ENCODE data around the gene PHF13.
"Not testable (repeated sequence)": the region's sequence is repeated elsewhere in the genome, so short reads cannot be mapped to it uniquely, and the experiment has no call there.

PHF13 gene

GRCh38 chr1:6599991-6600390, 13.5 kb upstream of the PHF13 start:
- peak overlapping the region; percentile 82 for H3K4me3 ChIP-seq (ENCODE audit: low read length)
- peaks cover 36% of the 10 kb centered on the region for H3K4me1 ChIP-seq (ENCODE audit: control insufficient read depth, insufficient read depth, low read length)
- peak overlapping the region; percentile 89 for H3K9ac ChIP-seq (ENCODE audit: low read length)
- not testable (repeated sequence) for H3K9me3 ChIP-seq (ENCODE audit: control insufficient read depth, low read length); H3K27me3 ChIP-seq (ENCODE audit: control insufficient read depth, insufficient read depth, low read length); H3K36me3 ChIP-seq (ENCODE audit: control insufficient read depth, insufficient read depth, low read length)

- Histone ChIP-seq H3K36me3 (ENCODE audit: control insufficient read depth, insufficient read depth, low read length) (no peaks in the 10 kb centered on the region), H3K4me3 (ENCODE audit: low read length) (peak overlapping the region; percentile 82), H3K9me3 (ENCODE audit: control insufficient read depth, low read length) (no peaks in the 10 kb centered on the region), H3K27me3 (ENCODE audit: control insufficient read depth, insufficient read depth, low read length) (no peaks in the 10 kb centered on the region), H3K4me1 (ENCODE audit: control insufficient read depth, insufficient read depth, low read length) (peaks cover 36% of the 10 kb centered on the region), H3K9ac (ENCODE audit: low read length) (peak overlapping the region; percentile 89)
Measured at GRCh38 chr1:6600410-6601048, 13.0 kb upstream of the PHF13 start.

DNA sequence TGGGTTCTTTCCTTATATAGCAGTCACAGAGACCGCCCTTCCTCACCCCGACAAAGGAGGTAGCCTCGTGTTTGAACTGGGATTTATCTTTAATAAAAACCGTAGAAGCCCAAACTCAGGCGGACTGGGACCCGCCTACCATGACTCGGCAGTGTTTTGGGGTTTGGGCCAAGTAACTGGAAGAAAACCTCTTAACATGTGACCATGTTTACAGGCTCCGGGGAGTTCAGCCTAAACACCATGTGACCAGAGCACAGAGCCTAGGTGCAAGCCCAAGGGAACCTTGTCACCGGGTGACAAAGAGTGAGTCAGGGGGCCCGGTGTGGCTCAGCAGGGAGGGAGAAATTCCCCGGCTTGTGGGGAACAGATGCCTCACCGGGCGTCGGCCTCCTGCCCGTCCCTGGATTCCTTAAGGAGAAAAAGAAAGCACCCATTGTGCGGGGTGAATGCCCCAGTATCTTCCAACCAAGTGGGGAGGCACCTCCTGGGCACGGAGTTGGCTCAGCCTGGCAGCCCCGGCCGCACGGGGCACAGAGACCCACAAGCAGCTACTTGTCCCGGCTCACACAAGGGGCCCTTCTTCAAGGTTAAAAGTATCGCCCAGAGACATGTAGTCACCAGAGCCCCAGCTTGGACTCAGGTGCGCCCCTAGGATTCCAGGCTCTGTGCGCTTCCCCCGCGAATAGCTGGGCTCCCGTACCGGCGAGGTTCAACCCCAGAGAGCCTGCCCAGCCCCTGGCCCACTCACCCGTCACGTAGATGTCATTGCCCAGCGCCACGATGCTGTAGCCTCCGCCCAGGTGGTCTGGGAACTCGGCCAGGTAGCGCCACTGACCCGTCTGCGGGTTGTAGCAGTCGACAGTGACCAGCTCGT, 12.2 kb upstream of the PHF13 start:
- Histone ChIP-seq H3K4me3 (ENCODE audit: low read length) (peak overlapping the region; percentile 82), H3K9me3 (ENCODE audit: control insufficient read depth, low read length) (no peaks in the 10 kb centered on the region), H3K27me3 (ENCODE audit: control insufficient read depth, insufficient read depth, low read length) (no peaks in the 10 kb centered on the region), H3K4me1 (ENCODE audit: control insufficient read depth, insufficient read depth, low read length) (peaks cover 36% of the 10 kb centered on the region), H3K9ac (ENCODE audit: low read length) (peak overlapping the region; percentile 89), H3K36me3 (ENCODE audit: control insufficient read depth, insufficient read depth, low read length) (no peaks in the 10 kb centered on the region)

- H3K9me3 ChIP-seq (ENCODE audit: control insufficient read depth, low read length), result no peaks in the 10 kb centered on the region
- H3K4me3 ChIP-seq (ENCODE audit: low read length), result peak overlapping the region; percentile 82
- H3K9ac ChIP-seq (ENCODE audit: low read length), result peak overlapping the region; percentile 89
- H3K4me1 ChIP-seq (ENCODE audit: control insufficient read depth, insufficient read depth, low read length), result peaks cover 36% of the 10 kb centered on the region
- no peaks in the 10 kb centered on the region for H3K27me3 ChIP-seq (ENCODE audit: control insufficient read depth, insufficient read depth, low read length)
- no peaks in the 10 kb centered on the region for H3K36me3 ChIP-seq (ENCODE audit: control insufficient read depth, insufficient read depth, low read length)
Measured at GRCh38 chr1:6601923-6602668, 11.4 kb upstream of the PHF13 start.

DNA sequence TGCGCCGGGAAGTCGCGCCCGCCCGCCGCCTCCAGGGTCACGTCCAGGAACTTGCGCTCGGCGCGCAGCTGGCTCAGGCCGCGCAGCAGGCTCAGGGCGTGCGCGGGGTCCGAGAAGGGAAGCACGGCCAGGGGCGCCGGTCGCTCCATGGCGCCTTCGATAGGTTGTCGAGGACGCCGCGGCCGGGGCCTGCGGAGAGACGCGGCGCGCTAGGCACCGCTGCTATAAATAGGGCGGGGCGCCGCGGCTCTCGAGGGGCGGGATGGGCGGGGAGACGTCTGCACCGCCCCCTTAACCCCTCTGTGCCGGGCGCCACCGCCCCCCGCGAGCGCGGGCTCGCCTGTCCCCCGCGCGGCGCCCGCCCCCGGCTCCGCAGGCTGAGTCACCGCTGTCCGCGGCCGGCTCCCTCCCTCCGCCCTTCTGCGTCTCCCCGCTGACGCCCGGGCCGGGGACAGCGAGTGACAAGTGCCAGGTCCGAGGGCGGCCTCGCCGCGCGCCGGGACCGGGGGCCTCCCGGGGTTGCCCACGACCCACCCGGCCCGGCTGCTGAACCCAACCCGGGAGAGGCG, 10.8 kb upstream of the PHF13 start, which contains the start of gene KLHL21:
TSS of gene KLHL21 (minus strand) at position 201 of the 569 bp plus-strand sequence. CDS start at position 149, 52 bp downstream.
- H3K4me3 ChIP-seq (ENCODE audit: low read length), result peak within 1 kb of the TSS; percentile 82
- no peaks in the 10 kb centered on the region for H3K27me3 ChIP-seq (ENCODE audit: control insufficient read depth, insufficient read depth, low read length)
- peak within 1 kb of the TSS; percentile 91 for H3K9ac ChIP-seq (ENCODE audit: low read length)
- peaks cover 36% of the 10 kb centered on the region for H3K4me1 ChIP-seq (ENCODE audit: control insufficient read depth, insufficient read depth, low read length)
- H3K9me3 ChIP-seq (ENCODE audit: control insufficient read depth, low read length), result no peaks in the 10 kb centered on the region
- no peaks in the 10 kb centered on the region for H3K36me3 ChIP-seq (ENCODE audit: control insufficient read depth, insufficient read depth, low read length)

GRCh38 chr1:6603238-6603914, 10.2 kb upstream of the PHF13 start:
- H3K4me1 ChIP-seq (ENCODE audit: control insufficient read depth, insufficient read depth, low read length), result peaks cover 36% of the 10 kb centered on the region
- no peaks in the 10 kb centered on the region for H3K27me3 ChIP-seq (ENCODE audit: control insufficient read depth, insufficient read depth, low read length)
- H3K9ac ChIP-seq (ENCODE audit: low read length), result peak overlapping the region; percentile 91
- no peaks in the 10 kb centered on the region for H3K36me3 ChIP-seq (ENCODE audit: control insufficient read depth, insufficient read depth, low read length)
- H3K4me3 ChIP-seq (ENCODE audit: low read length), result peak overlapping the region; percentile 74
- no peaks in the 10 kb centered on the region for H3K9me3 ChIP-seq (ENCODE audit: control insufficient read depth, low read length)

- Histone ChIP-seq H3K9me3 (ENCODE audit: control insufficient read depth, low read length) (no peaks in the 10 kb centered on the region), H3K36me3 (ENCODE audit: control insufficient read depth, insufficient read depth, low read length) (no peaks in the 10 kb centered on the region), H3K27me3 (ENCODE audit: control insufficient read depth, insufficient read depth, low read length) (no peaks in the 10 kb centered on the region), H3K9ac (ENCODE audit: low read length) (peak overlapping the region; percentile 91), H3K4me1 (ENCODE audit: control insufficient read depth, insufficient read depth, low read length) (peaks cover 32% of the 10 kb centered on the region), H3K4me3 (ENCODE audit: low read length) (peak overlapping the region; percentile 74)
Measured at GRCh38 chr1:6603915-6604558, 9.5 kb upstream of the PHF13 start.

GRCh38 chr1:6612641-6613360, 730 bp upstream of the PHF13 start:
- peak overlapping the region; percentile 52 for H3K4me3 ChIP-seq (ENCODE audit: low read length)
- H3K27me3 ChIP-seq (ENCODE audit: control insufficient read depth, insufficient read depth, low read length), result no peaks in the 10 kb centered on the region
- peak overlapping the region; percentile 71 for H3K9ac ChIP-seq (ENCODE audit: low read length)
- H3K4me1 ChIP-seq (ENCODE audit: control insufficient read depth, insufficient read depth, low read length), result no peaks in the 10 kb centered on the region
- no peaks in the 10 kb centered on the region for H3K9me3 ChIP-seq (ENCODE audit: control insufficient read depth, low read length)
- H3K36me3 ChIP-seq (ENCODE audit: control insufficient read depth, insufficient read depth, low read length), result no peaks in the 10 kb centered on the region

DNA sequence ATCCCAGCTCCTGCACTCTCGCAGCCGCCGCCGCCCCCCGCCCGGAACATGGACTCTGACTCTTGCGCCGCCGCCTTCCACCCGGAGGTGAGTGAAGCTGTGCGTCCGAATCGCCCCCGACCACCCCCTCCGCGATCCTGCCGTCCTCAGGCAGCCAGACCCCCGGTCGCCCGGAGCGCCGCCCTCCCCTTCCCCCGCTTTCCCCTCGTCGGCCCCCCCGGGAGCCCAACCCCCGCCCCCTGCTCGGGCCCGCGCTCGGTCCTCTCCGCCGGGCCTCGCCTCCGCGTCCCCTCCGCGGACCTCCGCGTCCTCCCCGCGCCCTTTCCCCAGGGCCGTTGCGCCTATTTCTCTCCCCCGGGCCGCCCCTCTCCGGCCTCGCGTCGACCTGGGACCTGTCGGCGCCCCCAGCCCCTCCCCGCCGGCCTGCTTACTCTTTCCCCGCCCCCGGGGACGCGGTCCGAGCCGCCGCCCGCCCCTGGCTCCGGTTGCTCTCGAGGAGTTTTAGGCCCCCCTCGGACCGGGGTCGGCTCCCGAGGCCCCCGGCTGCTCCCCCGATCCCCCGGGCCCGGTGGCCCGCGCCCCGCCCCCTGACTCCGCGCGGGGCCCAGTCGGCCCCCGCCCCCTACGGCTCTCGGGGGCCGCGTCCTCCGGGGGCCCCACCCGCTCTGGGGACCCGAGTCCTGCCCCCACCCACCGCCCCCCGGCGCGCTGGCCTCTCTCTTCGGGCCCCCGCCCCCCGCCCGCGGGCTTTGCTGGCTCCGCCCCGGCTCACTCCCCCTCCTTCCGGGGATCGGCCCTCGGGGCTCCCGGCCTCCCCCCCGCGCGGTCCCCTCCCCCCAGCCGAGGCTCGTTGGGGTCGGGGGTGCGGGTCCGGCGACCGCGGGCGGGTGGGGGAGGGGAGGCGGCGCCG, 743 bp downstream of the PHF13 start:
- Histone ChIP-seq H3K27me3 (ENCODE audit: control insufficient read depth, insufficient read depth, low read length) (no peaks in the 10 kb centered on the region), H3K9ac (ENCODE audit: low read length) (peak overlapping the region; percentile 68), H3K4me3 (ENCODE audit: low read length) (no peak overlapping the region), H3K36me3 (ENCODE audit: control insufficient read depth, insufficient read depth, low read length) (no peaks in the 10 kb centered on the region), H3K4me1 (ENCODE audit: control insufficient read depth, insufficient read depth, low read length) (no peaks in the 10 kb centered on the region), H3K9me3 (ENCODE audit: control insufficient read depth, low read length) (no peaks in the 10 kb centered on the region)
